MM.1S (cell line): ENCODE results near the gene GPR108.

Source experiments
- DNase-seq: peaks from one replicate; pipeline ENCODE4 v3.0.0-alpha.2; 2015
- H2AFZ ChIP-seq: fragments of 300-600 bp; sonication (generic); 2 replicates; pipeline ENCODE4 v1.6.0; 2016; ENCODE audit warnings: antibody characterized with exemption, low read length
- H3F3A ChIP-seq: fragments of 300-600 bp; sonication (generic); 2 replicates; pipeline ENCODE4 v1.6.1; 2016; ENCODE audit warnings: mild to moderate bottlenecking, antibody characterized with exemption, low read length, moderate library complexity, mixed read lengths; ENCODE audit not compliant: insufficient read depth
- H3K27ac ChIP-seq: fragments of 300-600 bp; sonication (generic); 2 replicates; pipeline ENCODE4 v1.5.1; 2016; ENCODE audit warnings: mild to moderate bottlenecking, low read length
- H3K27me3 ChIP-seq: fragments of 300-600 bp; sonication (generic); replicated peaks from 2 replicates; pipeline ENCODE4 v1.6.0; 2016; ENCODE audit warnings: low read length; ENCODE audit not compliant: insufficient read depth
- H3K36me3 ChIP-seq: fragments of 300-600 bp; sonication (generic); replicated peaks from 2 replicates; pipeline ENCODE4 v1.6.1; 2016; ENCODE audit warnings: mild to moderate bottlenecking, low read length, mixed read lengths; ENCODE audit not compliant: insufficient read depth
- H3K4me1 ChIP-seq: fragments of 300-600 bp; sonication (generic); 2 replicates; pipeline ENCODE4 v1.6.1; 2016; ENCODE audit warnings: low read length, mixed read lengths
- H3K4me2 ChIP-seq: fragments of 300-600 bp; sonication (generic); 2 replicates; pipeline ENCODE4 v1.6.0; 2016; ENCODE audit warnings: low read depth, low read length
- H3K4me3 ChIP-seq: fragments of 300-600 bp; sonication (generic); 2 replicates; pipeline ENCODE4 v1.5.1; 2016; ENCODE audit warnings: low read length, mixed read lengths
- H3K79me2 ChIP-seq: fragments of 300-600 bp; sonication (generic); 2 replicates; pipeline ENCODE4 v1.6.1; 2016; ENCODE audit warnings: mixed run types, low read length, mixed read lengths
- H3K9ac ChIP-seq: fragments of 300-600 bp; sonication (generic); 2 replicates; pipeline ENCODE4 v1.6.1; 2016; ENCODE audit warnings: low read length, mixed read lengths
- H3K9me2 ChIP-seq: fragments of 300-600 bp; sonication (generic); replicated peaks from 2 replicates; pipeline ENCODE4 v1.6.1; 2016; ENCODE audit warnings: mild to moderate bottlenecking, low read length, mixed read lengths; ENCODE audit not compliant: insufficient read depth
- H3K9me3 ChIP-seq: fragments of 300-600 bp; sonication (generic); replicated peaks from 2 replicates; pipeline ENCODE4 v1.6.1; 2016; ENCODE audit warnings: mild to moderate bottlenecking, low read length, mixed read lengths; ENCODE audit not compliant: insufficient read depth
- H4K20me1 ChIP-seq: fragments of 300-600 bp; sonication (generic); 2 replicates; pipeline ENCODE4 v1.6.1; 2016; ENCODE audit warnings: mild to moderate bottlenecking, low read length, moderate library complexity, mixed read lengths; ENCODE audit not compliant: insufficient read depth
- EZH2 ChIP-seq: fragments of 300-600 bp; sonication (generic); optimal IDR thresholded peaks from 2 replicates; pipeline ENCODE3; 2017; ENCODE audit warnings: low read depth, mild to moderate bottlenecking, antibody characterized with exemption, low read length, mixed read lengths
- EZH2phosphoT487 ChIP-seq: fragments of 300-600 bp; sonication (generic); IDR thresholded peaks from 2 replicates; pipeline ENCODE4 v1.6.1; 2018; ENCODE audit warnings: antibody characterized with exemption, low read length
- TF ChIP-seq, protein P1 (sequence below): fragments of 300-600 bp; sonication (generic); IDR thresholded peaks from 2 replicates; pipeline ENCODE4 v1.5.1; 2016; ENCODE audit warnings: antibody characterized with exemption, low read length, mixed read lengths

Gene GPR108

DNA sequence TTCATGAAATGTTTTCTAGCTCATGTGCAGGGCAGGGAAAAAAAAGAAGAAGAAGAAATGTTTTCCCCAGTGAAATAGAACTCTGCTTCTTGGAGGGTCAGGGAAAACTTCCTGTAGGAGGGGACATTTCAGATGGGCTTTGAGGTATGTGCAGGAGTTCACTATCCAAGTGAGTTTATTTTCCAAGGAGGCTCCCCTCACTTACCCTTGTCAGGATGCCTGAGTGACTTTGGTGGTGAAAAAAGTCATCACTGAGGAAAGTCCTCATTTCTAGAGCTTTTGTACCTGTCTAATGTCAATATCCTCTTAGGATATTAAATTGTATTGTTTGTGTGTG, 16.3 kb downstream of the GPR108 start:
- Histone ChIP-seq H3F3A (no peaks in the 10 kb centered on the region; the same call in 1 of the 2 replicates), H3K36me3 (no peaks in the 10 kb centered on the region), H2AFZ (no peak overlapping the region)

DNA sequence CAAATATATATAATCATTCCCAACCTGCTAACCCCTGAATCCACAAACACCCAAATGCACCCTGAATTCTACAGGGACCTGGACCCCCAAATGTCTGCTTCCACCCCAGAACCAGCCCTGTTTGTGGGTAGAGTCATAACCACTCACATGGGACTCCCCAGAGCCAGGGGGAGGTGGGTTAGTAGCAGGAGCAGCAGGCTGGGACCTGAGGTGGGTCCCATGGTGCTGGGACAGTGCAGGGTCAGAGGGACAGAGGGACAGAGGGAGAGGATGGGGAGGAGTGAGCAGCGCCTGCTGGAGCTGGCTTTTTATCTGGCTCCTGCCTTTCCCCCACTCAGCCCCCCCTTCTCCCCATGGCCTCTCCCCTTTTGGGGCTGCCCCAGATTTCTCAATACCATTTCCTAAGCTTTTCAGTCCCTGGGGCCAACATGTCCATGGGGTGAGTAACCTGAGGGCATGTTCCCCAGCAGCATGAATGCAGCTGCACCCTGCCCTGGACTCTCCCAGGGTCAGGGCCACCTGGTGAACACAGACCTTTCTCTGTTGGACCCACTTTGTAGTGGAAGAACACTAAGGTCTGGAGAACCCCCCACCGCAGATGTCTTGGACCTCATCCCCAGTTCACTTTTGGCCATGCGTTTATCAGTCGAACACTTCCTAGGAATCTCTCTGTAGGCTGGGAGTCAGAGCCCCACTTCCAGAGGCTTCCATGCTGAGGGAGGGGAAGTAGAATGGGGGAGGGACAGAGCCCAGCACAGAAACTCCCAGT, 16.8 kb downstream of the GPR108 start, which contains the start of gene C3:
Gene C3, minus strand, starts transcription at position 282 of the 769 bp plus-strand sequence. Its CDS starts 61 bp downstream, at position 221.
- Histone ChIP-seq H3K9me2 (no peaks in the 10 kb centered on the region), H3K9me3 (no peaks in the 10 kb centered on the region), H4K20me1 (no peaks in the 10 kb centered on the region), H3K4me2 (no peak within 1 kb of the TSS), H3K4me1 (no peaks in the 10 kb centered on the region), H3K79me2 (no peaks in the 10 kb centered on the region), H3K4me3 (no peak within 1 kb of the TSS), H3K36me3 (no peaks in the 10 kb centered on the region), H3K27ac (no peak within 1 kb of the TSS), H3F3A (no peaks in the 10 kb centered on the region; the same call in 1 of the 2 replicates), H3K27me3 (peaks cover 34% of the 10 kb centered on the region), H3K9ac (no peak within 1 kb of the TSS), H2AFZ (no peak within 1 kb of the TSS)
- DNase-seq = no peak
- TF ChIP-seq, protein P1, sequence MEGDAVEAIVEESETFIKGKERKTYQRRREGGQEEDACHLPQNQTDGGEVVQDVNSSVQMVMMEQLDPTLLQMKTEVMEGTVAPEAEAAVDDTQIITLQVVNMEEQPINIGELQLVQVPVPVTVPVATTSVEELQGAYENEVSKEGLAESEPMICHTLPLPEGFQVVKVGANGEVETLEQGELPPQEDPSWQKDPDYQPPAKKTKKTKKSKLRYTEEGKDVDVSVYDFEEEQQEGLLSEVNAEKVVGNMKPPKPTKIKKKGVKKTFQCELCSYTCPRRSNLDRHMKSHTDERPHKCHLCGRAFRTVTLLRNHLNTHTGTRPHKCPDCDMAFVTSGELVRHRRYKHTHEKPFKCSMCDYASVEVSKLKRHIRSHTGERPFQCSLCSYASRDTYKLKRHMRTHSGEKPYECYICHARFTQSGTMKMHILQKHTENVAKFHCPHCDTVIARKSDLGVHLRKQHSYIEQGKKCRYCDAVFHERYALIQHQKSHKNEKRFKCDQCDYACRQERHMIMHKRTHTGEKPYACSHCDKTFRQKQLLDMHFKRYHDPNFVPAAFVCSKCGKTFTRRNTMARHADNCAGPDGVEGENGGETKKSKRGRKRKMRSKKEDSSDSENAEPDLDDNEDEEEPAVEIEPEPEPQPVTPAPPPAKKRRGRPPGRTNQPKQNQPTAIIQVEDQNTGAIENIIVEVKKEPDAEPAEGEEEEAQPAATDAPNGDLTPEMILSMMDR = no peak
- TF ChIP-seq EZH2 (no peak), EZH2phosphoT487 (no peak)

More for the DNA sequence above, 16.3 kb downstream of the GPR108 start:
- Histone ChIP-seq H3K4me1 (no peaks in the 10 kb centered on the region), H3K9me3 (no peaks in the 10 kb centered on the region), H3K4me2 (no peak overlapping the region), H3K27ac (no peak overlapping the region), H3K9me2 (no peaks in the 10 kb centered on the region), H3K79me2 (no peaks in the 10 kb centered on the region), H3K9ac (no peak overlapping the region), H3K4me3 (no peak overlapping the region), H4K20me1 (no peaks in the 10 kb centered on the region), H3K27me3 (peaks cover 30% of the 10 kb centered on the region)
- no peak for TF ChIP-seq EZH2
- TF ChIP-seq, protein P1 = no peak
- no peak for TF ChIP-seq EZH2phosphoT487
- no peak for DNase-seq

DNA sequence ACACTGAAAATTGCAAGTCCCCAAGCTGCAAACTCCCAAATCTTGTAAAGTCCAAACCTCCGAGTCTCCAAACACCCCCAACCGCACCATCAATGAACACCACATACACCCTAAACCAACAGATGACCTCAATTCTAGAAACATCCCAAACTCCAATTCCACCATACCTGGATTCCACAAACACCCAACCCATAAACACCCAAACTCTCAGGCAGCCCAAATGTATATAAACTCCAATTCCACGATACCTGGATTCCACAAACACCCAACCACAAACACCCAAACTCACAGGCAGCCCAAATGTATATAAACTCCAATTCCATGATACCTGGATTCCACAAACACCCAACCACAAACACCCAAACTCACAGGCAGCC, 17.4 kb downstream of the GPR108 start:
- no peak overlapping the region for H3K27ac ChIP-seq
- H3F3A ChIP-seq = no peaks in the 10 kb centered on the region; the same call in 1 of the 2 replicates
- H2AFZ ChIP-seq = no peak overlapping the region
- H3K9ac ChIP-seq = no peak overlapping the region
- no peak overlapping the region for H3K4me3 ChIP-seq
- no peaks in the 10 kb centered on the region for H3K9me2 ChIP-seq
- no peak for DNase-seq
- H3K79me2 ChIP-seq = no peaks in the 10 kb centered on the region
- H3K27me3 ChIP-seq = peaks cover 36% of the 10 kb centered on the region
- no peak overlapping the region for H3K4me2 ChIP-seq
- no peaks in the 10 kb centered on the region for H4K20me1 ChIP-seq
- H3K4me1 ChIP-seq = no peaks in the 10 kb centered on the region
- H3K36me3 ChIP-seq = no peaks in the 10 kb centered on the region
- TF ChIP-seq, protein P1 = no peak
- TF ChIP-seq EZH2phosphoT487 (no peak), EZH2 (no peak)
- H3K9me3 ChIP-seq = no peaks in the 10 kb centered on the region
